SK-N-MC (cell line): ENCODE results near the gene SLC22A4.

Experiments
- EZH2 ChIP-seq: fragments of 200-600 bp; sonication (generic); IDR thresholded peaks from one replicate; pipeline ENCODE4 v1.6.1; 2017; ENCODE audit warnings: antibody characterized with exemption
- FOXP2 ChIP-seq: optimal IDR thresholded peaks from 2 replicates; pipeline ENCODE3; 2011; ENCODE audit warnings: mild to moderate bottlenecking, moderate library complexity; ENCODE audit not compliant: insufficient read depth; ENCODE audit errors: extremely low read length, control extremely low read depth
- POLR2AphosphoS5 ChIP-seq: IDR thresholded peaks from 2 replicates; pipeline ENCODE4 v1.6.1; 2012; ENCODE audit warnings: mild to moderate bottlenecking, low read depth, low read length, borderline replicate concordance

GRCh38 chr5:132291026-132291425, 3.2 kb upstream of the SLC22A4 start:
- TF ChIP-seq EZH2 (no peak), POLR2AphosphoS5 (no peak), FOXP2 (no peak)
